HepG2 (cell line): ENCODE measurements around the gene ODAM. TPM values are rescaled to one million over a fixed set of nuclear protein-coding genes. Genes with fewer than 3 reads are reported as not detected.

Source experiments
- EP300 ChIP-seq, 3 experiments: sonication (generic) in 1 of 3; formaldehyde crosslinking in 1 of 3; IDR thresholded peaks; 2 replicates each; pipeline versions ENCODE4 v1.5.1 to v1.6.1; 2011 to 2020; ENCODE audit warnings: low read depth in 2 of 3, low read length in 2 of 3, borderline replicate concordance in 1 of 3, improper control_type of control experiment in 1 of 3, mild to moderate bottlenecking in 1 of 3, missing genetic modification reagents in 1 of 3, moderate library complexity in 1 of 3
- GMEB2 ChIP-seq: IDR thresholded peaks from 2 replicates; pipeline ENCODE4 v1.6.1; 2016; ENCODE audit warnings: missing biosample characterization, missing genetic modification reagents, low read depth
- GZF1 ChIP-seq: sonication (generic); formaldehyde crosslinking; IDR thresholded peaks from 2 replicates; pipeline ENCODE4 v1.5.1; 2020; ENCODE audit warnings: mild to moderate bottlenecking, missing genetic modification reagents
- HDAC1 ChIP-seq: sonication (generic); formaldehyde crosslinking; IDR thresholded peaks from 2 replicates; pipeline ENCODE4 v1.5.1; 2020; ENCODE audit warnings: mild to moderate bottlenecking, missing genetic modification reagents
- HDAC2 ChIP-seq: sonication (generic); formaldehyde crosslinking; IDR thresholded peaks from 2 replicates; pipeline ENCODE4 v1.4.0; 2020; ENCODE audit warnings: missing genetic modification reagents
- NCOA2 ChIP-seq: sonication (generic); formaldehyde crosslinking; IDR thresholded peaks from 2 replicates; pipeline ENCODE4 v1.8.0; 2022; ENCODE audit warnings: inconsistent platforms
- NFIB ChIP-seq: sonication (generic); formaldehyde crosslinking; IDR thresholded peaks from 2 replicates; pipeline ENCODE4 v1.9.0; 2021; ENCODE audit warnings: missing genetic modification reagents, mild to moderate bottlenecking, borderline replicate concordance
- NFKBIZ ChIP-seq: IDR thresholded peaks from 2 replicates; pipeline ENCODE4 v1.6.1; 2018; ENCODE audit warnings: missing genetic modification reagents, missing compliant biosample characterization
- NONO ChIP-seq, 2 experiments: fragments of 450-650 bp in 1 of 2; sonication (generic) in 1 of 2; formaldehyde crosslinking in 1 of 2; IDR thresholded peaks in 1 of 2; conservative IDR thresholded peaks in 1 of 2; 2 replicates each; pipeline versions ENCODE4 v1.6.1 to v1.8.0; 2017 to 2022; ENCODE audit warnings: mild to moderate bottlenecking in 1 of 2, missing genetic modification reagents in 1 of 2, moderate library complexity in 1 of 2
- ONECUT2 ChIP-seq: sonication (generic); formaldehyde crosslinking; IDR thresholded peaks from 2 replicates; pipeline ENCODE4 v1.4.0; 2020; ENCODE audit warnings: missing genetic modification reagents
- POLR2A ChIP-seq, 2 experiments: IDR thresholded peaks; 2 replicates each; pipeline ENCODE4 v1.6.1; 2011; ENCODE audit warnings: low read depth in 2 of 2, low read length in 2 of 2, mild to moderate bottlenecking in 1 of 2, moderate library complexity in 1 of 2; ENCODE audit not compliant: insufficient read depth in 1 of 2
- REPIN1 ChIP-seq: sonication (generic); formaldehyde crosslinking; IDR thresholded peaks from 2 replicates; pipeline ENCODE4 v1.8.0; 2022; ENCODE audit warnings: missing genetic modification reagents, low read depth, mild to moderate bottlenecking, borderline replicate concordance
- SIX1 ChIP-seq: sonication (generic); formaldehyde crosslinking; IDR thresholded peaks from 2 replicates; pipeline ENCODE4 v1.4.0; 2020; ENCODE audit warnings: missing genetic modification reagents, borderline replicate concordance
- SOX5 ChIP-seq: IDR thresholded peaks from 2 replicates; pipeline ENCODE4 v1.6.1; 2016; ENCODE audit warnings: borderline replicate concordance
- SP140L ChIP-seq: sonication (generic); formaldehyde crosslinking; IDR thresholded peaks from 2 replicates; pipeline ENCODE4 v1.4.0; 2020; ENCODE audit warnings: missing genetic modification reagents, borderline replicate concordance
- SRSF1 ChIP-seq: fragments of 200-400 bp; formaldehyde crosslinking; optimal IDR thresholded peaks from 2 replicates; pipeline ENCODE3; 2017; ENCODE audit warnings: mild to moderate bottlenecking, low read depth, low read length, moderate library complexity
- THAP11 ChIP-seq: IDR thresholded peaks from 2 replicates; pipeline ENCODE4 v1.6.1; 2016; ENCODE audit warnings: missing biosample characterization, missing genetic modification reagents
- TIGD3 ChIP-seq: sonication (generic); formaldehyde crosslinking; IDR thresholded peaks from 2 replicates; pipeline ENCODE4 v1.5.1; 2020; ENCODE audit warnings: mild to moderate bottlenecking, missing genetic modification reagents, borderline replicate concordance
- ZBTB33 ChIP-seq: sonication (generic); formaldehyde crosslinking; IDR thresholded peaks from 2 replicates; pipeline ENCODE4 v1.4.0; 2020; ENCODE audit warnings: missing genetic modification reagents
- ZBTB38 ChIP-seq: sonication (generic); formaldehyde crosslinking; IDR thresholded peaks from 2 replicates; pipeline ENCODE4 v1.5.1; 2020; ENCODE audit warnings: mild to moderate bottlenecking, missing genetic modification reagents
- ZNF460 ChIP-seq: sonication (generic); formaldehyde crosslinking; IDR thresholded peaks from 2 replicates; pipeline ENCODE4 v1.5.1; 2020; ENCODE audit warnings: missing genetic modification reagents, mild to moderate bottlenecking, borderline replicate concordance
- ZNF550 ChIP-seq: sonication (generic); formaldehyde crosslinking; IDR thresholded peaks from 2 replicates; pipeline ENCODE4 v1.4.0; 2020; ENCODE audit warnings: mild to moderate bottlenecking, missing genetic modification reagents, borderline replicate concordance
- ZNF746 ChIP-seq: sonication (generic); formaldehyde crosslinking; IDR thresholded peaks from 2 replicates; pipeline ENCODE4 v1.8.0; 2022; ENCODE audit warnings: mild to moderate bottlenecking, missing genetic modification reagents
- polyA plus RNA-seq, 8 experiments: library from polyadenylated mRNA; depleted of rRNA in 3 of 8; stranded (reverse) in 7 of 8; unstranded in 1 of 8; fragments of >200 nt; fragmentation: Illumina TruSeq in 4 of 8; extraction: Trizol in 4 of 8; gene quantifications; 2 replicates each; pipeline versions ENCODE4 v1.2.1 to v1.2.3, GENCODE V29; 2011 to 2016; ENCODE audit warnings: low read depth in 4 of 8, missing spikeins in 1 of 8, mixed read lengths in 1 of 8; ENCODE audit not compliant: insufficient read depth in 1 of 8
- total RNA-seq, 5 experiments: library from RNA; depleted of rRNA; stranded (reverse); fragments of >200 nt; fragmentation: Illumina TruSeq; extraction: Trizol; gene quantifications; 2 replicates each; pipeline ENCODE4 v1.2.3, GENCODE V29; 2016; ENCODE audit warnings: low read depth in 1 of 5
- TF ChIP-seq, protein P1 (sequence below): sonication (generic); formaldehyde crosslinking; IDR thresholded peaks from 2 replicates; pipeline ENCODE4 v1.5.1; 2020; ENCODE audit warnings: mild to moderate bottlenecking, missing genetic modification reagents, moderate library complexity

ODAM gene
- total and polyA plus RNA-seq, 2 of the 13 experiments (the other 11 are each of a cell fraction or from before 2014, with no cell fraction given), result 94.6 to 115 TPM

GRCh38 chr4:70239131-70239883 lies 43.8 kb downstream of the ODAM start (continued):
- TF ChIP-seq GZF1 (CRISPR knock-in tag), result no peak
- no peak for TF ChIP-seq ZBTB38 (CRISPR knock-in tag)
- TF ChIP-seq ZNF746, result no peak
- TF ChIP-seq EP300 (IDR thresholded peaks at IDR 0.05; ENCODE audit: low read depth in 2 of 2, low read length in 2 of 2), result peak in 1 of 2 experiments; percentile 34; a peak in 1 of 4 replicates
- no peak for TF ChIP-seq EP300 (CRISPR knock-in tag; IDR thresholded peaks at IDR 0.05; ENCODE audit: borderline replicate concordance)
- no peak for TF ChIP-seq NFIB (CRISPR knock-in tag)
- no peak for TF ChIP-seq ZNF550
- TF ChIP-seq SP140L (CRISPR knock-in tag), result no peak
- no peak for TF ChIP-seq HDAC1 (CRISPR knock-in tag)
- no peak for TF ChIP-seq SRSF1
- TF ChIP-seq NFKBIZ (CRISPR knock-in tag), result no peak
- TF ChIP-seq SIX1 (CRISPR knock-in tag), result no peak; the same call in 1 of the 2 replicates
- TF ChIP-seq POLR2A (IDR thresholded peaks at IDR 0.05; ENCODE audit: insufficient read depth in 1 of 2, low read depth in 2 of 2, low read length in 2 of 2), result no peak
- TF ChIP-seq SOX5, result peak; percentile 39; the same call in 1 of the 2 replicates
- no peak for TF ChIP-seq ONECUT2 (CRISPR knock-in tag)
- TF ChIP-seq HDAC2 (CRISPR knock-in tag), result no peak
- TF ChIP-seq ZNF460 (CRISPR knock-in tag), result no peak
- no peak for TF ChIP-seq ZBTB33 (CRISPR knock-in tag)
- TF ChIP-seq THAP11 (CRISPR knock-in tag), result no peak
- TF ChIP-seq, protein P1, sequence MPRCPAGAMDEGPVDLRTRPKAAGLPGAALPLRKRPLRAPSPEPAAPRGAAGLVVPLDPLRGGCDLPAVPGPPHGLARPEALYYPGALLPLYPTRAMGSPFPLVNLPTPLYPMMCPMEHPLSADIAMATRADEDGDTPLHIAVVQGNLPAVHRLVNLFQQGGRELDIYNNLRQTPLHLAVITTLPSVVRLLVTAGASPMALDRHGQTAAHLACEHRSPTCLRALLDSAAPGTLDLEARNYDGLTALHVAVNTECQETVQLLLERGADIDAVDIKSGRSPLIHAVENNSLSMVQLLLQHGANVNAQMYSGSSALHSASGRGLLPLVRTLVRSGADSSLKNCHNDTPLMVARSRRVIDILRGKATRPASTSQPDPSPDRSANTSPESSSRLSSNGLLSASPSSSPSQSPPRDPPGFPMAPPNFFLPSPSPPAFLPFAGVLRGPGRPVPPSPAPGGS (CRISPR knock-in tag), result no peak
- no peak for TF ChIP-seq GMEB2
- TF ChIP-seq TIGD3 (CRISPR knock-in tag), result no peak
- TF ChIP-seq NCOA2, result peak; percentile 42; the same call in 1 of the 2 replicates
- no peak for TF ChIP-seq REPIN1 (CRISPR knock-in tag)
- no peak for TF ChIP-seq NONO (IDR thresholded peaks at IDR 0.05)
- TF ChIP-seq NONO (CRISPR knock-in tag; conservative IDR thresholded peaks at IDR 0.05), result no peak
